A549 (cell line): Measurements from ENCODE around the gene CHPF.

ENCODE experiments used
- CHD4 ChIP-seq: fragments of 200-600 bp; sonication (generic); IDR thresholded peaks from 2 replicates; pipeline ENCODE4 v1.6.1; 2016; ENCODE audit warnings: antibody characterized with exemption, mild to moderate bottlenecking, borderline replicate concordance
- EP300 ChIP-seq, 2 experiments: fragments of >200 bp; sonication (Bioruptor Twin); formaldehyde crosslinking; IDR thresholded peaks; 2 replicates in 1 of 2; 3 replicates in 1 of 2; pipeline ENCODE4 v1.6.1; 2016 to 2017
- HOXA7 ChIP-seq: fragments of 250-450 bp; sonication (Bioruptor Pico); IDR thresholded peaks from 2 replicates; pipeline ENCODE4 v1.5.0; 2020; ENCODE audit warnings: mild to moderate bottlenecking, moderate library complexity
- HOXB5 ChIP-seq: fragments of 250-450 bp; sonication (Bioruptor Pico); IDR thresholded peaks from 2 replicates; pipeline ENCODE4 v1.5.0; 2020; ENCODE audit warnings: mild to moderate bottlenecking, moderate library complexity
- MAFK ChIP-seq: fragments of 450-650 bp; IDR thresholded peaks from 2 replicates; pipeline ENCODE4 v1.6.1; 2014; ENCODE audit not compliant: partially characterized antibody
- POLR2A ChIP-seq: IDR thresholded peaks from 2 replicates; pipeline ENCODE4 v1.6.1; 2012; ENCODE audit warnings: mild to moderate bottlenecking, low read length
- RCOR1 ChIP-seq: fragments of 150-350 bp; IDR thresholded peaks from 2 replicates; pipeline ENCODE4 v1.6.1; 2014; ENCODE audit warnings: antibody characterized with exemption, low read length, low read depth
- TF ChIP-seq, protein P1 (sequence below): fragments of 200-600 bp; sonication (generic); IDR thresholded peaks from 2 replicates; pipeline ENCODE4 v1.6.1; 2016; ENCODE audit warnings: antibody characterized with exemption, mild to moderate bottlenecking, moderate library complexity
- TF ChIP-seq, protein P2 (sequence below): fragments of >200 bp; sonication (Bioruptor Twin); formaldehyde crosslinking; IDR thresholded peaks from 3 replicates; pipeline ENCODE4 v1.5.1; 2016
- TF ChIP-seq, protein P3 (sequence below): IDR thresholded peaks from 2 replicates; pipeline ENCODE4 v1.6.1; 2012
- TF ChIP-seq, protein P4 (sequence below): fragments of >200 bp; sonication (Bioruptor Twin); formaldehyde crosslinking; IDR thresholded peaks from 3 replicates; pipeline ENCODE4 v1.6.1; 2016

DNA sequence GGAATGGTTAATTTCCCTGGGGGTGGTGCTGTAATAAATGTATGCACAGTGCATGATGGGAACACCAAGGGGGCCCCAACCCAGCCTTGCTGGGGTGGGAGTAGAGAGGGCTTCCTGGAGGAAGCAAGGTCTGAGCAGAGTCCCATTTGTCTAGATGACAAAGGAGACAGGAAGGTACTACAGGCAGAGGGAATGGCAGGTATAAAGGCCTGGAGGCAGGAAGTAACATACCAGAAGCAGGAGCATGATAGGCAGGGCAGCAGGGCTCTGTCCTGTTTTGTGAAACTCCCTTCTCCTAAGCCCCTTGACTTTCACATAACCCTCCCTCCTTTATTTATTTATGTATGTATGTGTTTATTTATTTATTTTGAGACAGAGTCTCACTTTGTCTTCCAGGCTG is 41.0 kb downstream of the CHPF start:
- TF ChIP-seq, protein P1, sequence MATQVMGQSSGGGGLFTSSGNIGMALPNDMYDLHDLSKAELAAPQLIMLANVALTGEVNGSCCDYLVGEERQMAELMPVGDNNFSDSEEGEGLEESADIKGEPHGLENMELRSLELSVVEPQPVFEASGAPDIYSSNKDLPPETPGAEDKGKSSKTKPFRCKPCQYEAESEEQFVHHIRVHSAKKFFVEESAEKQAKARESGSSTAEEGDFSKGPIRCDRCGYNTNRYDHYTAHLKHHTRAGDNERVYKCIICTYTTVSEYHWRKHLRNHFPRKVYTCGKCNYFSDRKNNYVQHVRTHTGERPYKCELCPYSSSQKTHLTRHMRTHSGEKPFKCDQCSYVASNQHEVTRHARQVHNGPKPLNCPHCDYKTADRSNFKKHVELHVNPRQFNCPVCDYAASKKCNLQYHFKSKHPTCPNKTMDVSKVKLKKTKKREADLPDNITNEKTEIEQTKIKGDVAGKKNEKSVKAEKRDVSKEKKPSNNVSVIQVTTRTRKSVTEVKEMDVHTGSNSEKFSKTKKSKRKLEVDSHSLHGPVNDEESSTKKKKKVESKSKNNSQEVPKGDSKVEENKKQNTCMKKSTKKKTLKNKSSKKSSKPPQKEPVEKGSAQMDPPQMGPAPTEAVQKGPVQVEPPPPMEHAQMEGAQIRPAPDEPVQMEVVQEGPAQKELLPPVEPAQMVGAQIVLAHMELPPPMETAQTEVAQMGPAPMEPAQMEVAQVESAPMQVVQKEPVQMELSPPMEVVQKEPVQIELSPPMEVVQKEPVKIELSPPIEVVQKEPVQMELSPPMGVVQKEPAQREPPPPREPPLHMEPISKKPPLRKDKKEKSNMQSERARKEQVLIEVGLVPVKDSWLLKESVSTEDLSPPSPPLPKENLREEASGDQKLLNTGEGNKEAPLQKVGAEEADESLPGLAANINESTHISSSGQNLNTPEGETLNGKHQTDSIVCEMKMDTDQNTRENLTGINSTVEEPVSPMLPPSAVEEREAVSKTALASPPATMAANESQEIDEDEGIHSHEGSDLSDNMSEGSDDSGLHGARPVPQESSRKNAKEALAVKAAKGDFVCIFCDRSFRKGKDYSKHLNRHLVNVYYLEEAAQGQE, result no peak
- TF ChIP-seq, protein P2, sequence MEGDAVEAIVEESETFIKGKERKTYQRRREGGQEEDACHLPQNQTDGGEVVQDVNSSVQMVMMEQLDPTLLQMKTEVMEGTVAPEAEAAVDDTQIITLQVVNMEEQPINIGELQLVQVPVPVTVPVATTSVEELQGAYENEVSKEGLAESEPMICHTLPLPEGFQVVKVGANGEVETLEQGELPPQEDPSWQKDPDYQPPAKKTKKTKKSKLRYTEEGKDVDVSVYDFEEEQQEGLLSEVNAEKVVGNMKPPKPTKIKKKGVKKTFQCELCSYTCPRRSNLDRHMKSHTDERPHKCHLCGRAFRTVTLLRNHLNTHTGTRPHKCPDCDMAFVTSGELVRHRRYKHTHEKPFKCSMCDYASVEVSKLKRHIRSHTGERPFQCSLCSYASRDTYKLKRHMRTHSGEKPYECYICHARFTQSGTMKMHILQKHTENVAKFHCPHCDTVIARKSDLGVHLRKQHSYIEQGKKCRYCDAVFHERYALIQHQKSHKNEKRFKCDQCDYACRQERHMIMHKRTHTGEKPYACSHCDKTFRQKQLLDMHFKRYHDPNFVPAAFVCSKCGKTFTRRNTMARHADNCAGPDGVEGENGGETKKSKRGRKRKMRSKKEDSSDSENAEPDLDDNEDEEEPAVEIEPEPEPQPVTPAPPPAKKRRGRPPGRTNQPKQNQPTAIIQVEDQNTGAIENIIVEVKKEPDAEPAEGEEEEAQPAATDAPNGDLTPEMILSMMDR, result no peak
- TF ChIP-seq HOXA7 (CRISPR knock-in tag) (no peak), MAFK (no peak), EP300 (IDR thresholded peaks at IDR 0.05) (no peak), POLR2A (no peak), HOXB5 (CRISPR knock-in tag) (no peak), RCOR1 (no peak), CHD4 (no peak)
- TF ChIP-seq, protein P3, sequence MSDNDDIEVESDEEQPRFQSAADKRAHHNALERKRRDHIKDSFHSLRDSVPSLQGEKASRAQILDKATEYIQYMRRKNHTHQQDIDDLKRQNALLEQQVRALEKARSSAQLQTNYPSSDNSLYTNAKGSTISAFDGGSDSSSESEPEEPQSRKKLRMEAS, result no peak
- TF ChIP-seq, protein P4, sequence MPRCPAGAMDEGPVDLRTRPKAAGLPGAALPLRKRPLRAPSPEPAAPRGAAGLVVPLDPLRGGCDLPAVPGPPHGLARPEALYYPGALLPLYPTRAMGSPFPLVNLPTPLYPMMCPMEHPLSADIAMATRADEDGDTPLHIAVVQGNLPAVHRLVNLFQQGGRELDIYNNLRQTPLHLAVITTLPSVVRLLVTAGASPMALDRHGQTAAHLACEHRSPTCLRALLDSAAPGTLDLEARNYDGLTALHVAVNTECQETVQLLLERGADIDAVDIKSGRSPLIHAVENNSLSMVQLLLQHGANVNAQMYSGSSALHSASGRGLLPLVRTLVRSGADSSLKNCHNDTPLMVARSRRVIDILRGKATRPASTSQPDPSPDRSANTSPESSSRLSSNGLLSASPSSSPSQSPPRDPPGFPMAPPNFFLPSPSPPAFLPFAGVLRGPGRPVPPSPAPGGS, result no peak
